ENCODE measurements around the gene NSMF. TPM values are rescaled to one million over a fixed set of nuclear protein-coding genes. Genes with fewer than 3 reads are reported as not detected.

NSMF gene
- polyA plus RNA-seq, 1 of the 3 experiments (the other 2 are of a cell fraction), result 58.8 TPM

- H3K4me3 ChIP-seq (ENCODE audit: low read depth in 2 of 2, low read length in 1 of 2), result no peak overlapping the region
- CTCF ChIA-PET, result interaction anchor here (0.7 to 5.7 kb wide), 2 partner anchors 9 to 34 kb away, joined by 3 to 53 read pairs; partner anchors contain the start of gene ENTPD8
Measured at GRCh38 chr9:137453643-137454081, 5.5 kb downstream of the NSMF start.

GRCh38 chr9:137452761-137453642, 6.1 kb downstream of the NSMF start:
- ChIA-PET CTCF (interaction anchor here (5.7 kb wide), 1 partner anchor 8 kb away, joined by 53 read pairs; the partner anchor contains the start of gene ENTPD8), POLR2A (interaction anchor here (1.3 kb wide), 1 partner anchor 30 kb away, joined by 3 read pairs; the partner anchor contains the start of genes EXD3 and NOXA1)
- Histone ChIP-seq H3K4me3 (ENCODE audit: low read depth in 2 of 2, low read length in 1 of 2) (no peak overlapping the region), H3K27me3 (ENCODE audit: insufficient read depth) (no peaks in the 10 kb centered on the region), H3K9me3 (no peaks in the 10 kb centered on the region), H3K9ac (no peak overlapping the region), H3K79me2 (ENCODE audit: insufficient read depth) (peaks cover 5% of the 10 kb centered on the region; the same call in 1 of the 2 replicates), H3K9me2 (no peaks in the 10 kb centered on the region), H2AFZ (ENCODE audit: low read depth) (no peak overlapping the region), H3F3A (replicated peaks; ENCODE audit: insufficient read depth) (no peaks in the 10 kb centered on the region), H4K20me1 (ENCODE audit: insufficient read depth) (peaks cover 15% of the 10 kb centered on the region), H3K36me3 (replicated peaks in 1 of 2; ENCODE audit: control insufficient read depth in 1 of 2, insufficient read depth in 2 of 2, low read length in 1 of 2) (peaks cover 3 to 45% of the 10 kb centered on the region in 2 experiments), H3K27ac (ENCODE audit: low read depth in 2 of 2, low read length in 1 of 2) (no peak overlapping the region; a peak in 1 of 4 replicates), H3K4me1 (ENCODE audit: control insufficient read depth in 1 of 2, insufficient read depth in 2 of 2, low read depth in 1 of 2, low read length in 1 of 2) (peaks cover 13 to 42% of the 10 kb centered on the region in 2 experiments), H3K4me2 (no peak overlapping the region)
- TF ChIP-seq CHD2 (IDR thresholded peaks at IDR 0.05; ENCODE audit: low read length, partially characterized antibody), result no peak
- no peak for TF ChIP-seq RCOR1 (IDR thresholded peaks at IDR 0.05; ENCODE audit: low read length)
- no peak for TF ChIP-seq NRF1 (IDR thresholded peaks at IDR 0.05; ENCODE audit: low read depth, low read length)
- TF ChIP-seq, protein P1, sequence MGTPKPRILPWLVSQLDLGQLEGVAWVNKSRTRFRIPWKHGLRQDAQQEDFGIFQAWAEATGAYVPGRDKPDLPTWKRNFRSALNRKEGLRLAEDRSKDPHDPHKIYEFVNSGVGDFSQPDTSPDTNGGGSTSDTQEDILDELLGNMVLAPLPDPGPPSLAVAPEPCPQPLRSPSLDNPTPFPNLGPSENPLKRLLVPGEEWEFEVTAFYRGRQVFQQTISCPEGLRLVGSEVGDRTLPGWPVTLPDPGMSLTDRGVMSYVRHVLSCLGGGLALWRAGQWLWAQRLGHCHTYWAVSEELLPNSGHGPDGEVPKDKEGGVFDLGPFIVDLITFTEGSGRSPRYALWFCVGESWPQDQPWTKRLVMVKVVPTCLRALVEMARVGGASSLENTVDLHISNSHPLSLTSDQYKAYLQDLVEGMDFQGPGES (IDR thresholded peaks at IDR 0.05; ENCODE audit: low read depth, low read length), result no peak
- no peak for TF ChIP-seq JUND (IDR thresholded peaks at IDR 0.05)
- no peak for TF ChIP-seq ELF1 (IDR thresholded peaks at IDR 0.05)
- TF ChIP-seq RAD21 (IDR thresholded peaks at IDR 0.05; ENCODE audit: low read length), result no peak
- no peak for TF ChIP-seq EZH2phosphoT487 (IDR thresholded peaks at IDR 0.05; ENCODE audit: borderline replicate concordance, low read depth)
- no peak for TF ChIP-seq RFX5 (IDR thresholded peaks at IDR 0.05; ENCODE audit: low read length)
- TF ChIP-seq MAX (IDR thresholded peaks at IDR 0.05; ENCODE audit: low read depth), result no peak
- no peak for TF ChIP-seq CTCF (IDR thresholded peaks at IDR 0.05)
- no peak for TF ChIP-seq SIN3A (IDR thresholded peaks at IDR 0.05; ENCODE audit: borderline replicate concordance, low read depth, low read length)
- TF ChIP-seq GATA2 (CRISPR knock-in tag; IDR thresholded peaks at IDR 0.05), result no peak
- TF ChIP-seq FOXJ3 (CRISPR knock-in tag; IDR thresholded peaks at IDR 0.05), result no peak
- TF ChIP-seq FOSL2 (IDR thresholded peaks at IDR 0.05; ENCODE audit: borderline replicate concordance, low read depth), result no peak
- TF ChIP-seq SMC3 (IDR thresholded peaks at IDR 0.05; ENCODE audit: low read depth, low read length), result no peak
- TF ChIP-seq, protein P2, sequence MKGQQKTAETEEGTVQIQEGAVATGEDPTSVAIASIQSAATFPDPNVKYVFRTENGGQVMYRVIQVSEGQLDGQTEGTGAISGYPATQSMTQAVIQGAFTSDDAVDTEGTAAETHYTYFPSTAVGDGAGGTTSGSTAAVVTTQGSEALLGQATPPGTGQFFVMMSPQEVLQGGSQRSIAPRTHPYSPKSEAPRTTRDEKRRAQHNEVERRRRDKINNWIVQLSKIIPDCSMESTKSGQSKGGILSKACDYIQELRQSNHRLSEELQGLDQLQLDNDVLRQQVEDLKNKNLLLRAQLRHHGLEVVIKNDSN (IDR thresholded peaks at IDR 0.05; ENCODE audit: borderline replicate concordance, low read depth), result no peak
- TF ChIP-seq TAF1 (IDR thresholded peaks at IDR 0.05; ENCODE audit: borderline replicate concordance, low read depth, low read length), result no peak
- 89% methylated on average over 11 of the region's 43 CpGs for WGBS (ENCODE audit: low lambda C conversion rate)
- no peak for DNase-seq

More at GRCh38 chr9:137453643-137454081, 5.5 kb downstream of the NSMF start:
- H3F3A ChIP-seq (replicated peaks; ENCODE audit: insufficient read depth), result no peaks in the 10 kb centered on the region
- POLR2A ChIA-PET, result interaction anchor here (1.3 kb wide), 1 partner anchor 31 kb away, joined by 3 read pairs; the partner anchor contains the start of genes EXD3 and NOXA1
- no peak overlapping the region; a peak in 1 of 4 replicates for H3K27ac ChIP-seq (ENCODE audit: low read depth in 2 of 2, low read length in 1 of 2)
- peaks cover 16% of the 10 kb centered on the region for H4K20me1 ChIP-seq (ENCODE audit: insufficient read depth)
- peaks cover 3 to 45% of the 10 kb centered on the region in 2 experiments for H3K36me3 ChIP-seq (replicated peaks in 1 of 2; ENCODE audit: control insufficient read depth in 1 of 2, insufficient read depth in 2 of 2, low read length in 1 of 2)
- peaks cover 14 to 46% of the 10 kb centered on the region in 2 experiments for H3K4me1 ChIP-seq (ENCODE audit: control insufficient read depth in 1 of 2, insufficient read depth in 2 of 2, low read depth in 1 of 2, low read length in 1 of 2)
- no peaks in the 10 kb centered on the region for H3K27me3 ChIP-seq (ENCODE audit: insufficient read depth)
- H3K9ac ChIP-seq, result no peak overlapping the region
- peak; percentile 93 for DNase-seq
- no peaks in the 10 kb centered on the region for H3K9me3 ChIP-seq
- peaks cover 10% of the 10 kb centered on the region; the same call in 1 of the 2 replicates for H3K79me2 ChIP-seq (ENCODE audit: insufficient read depth)
- WGBS (ENCODE audit: low lambda C conversion rate), result 78% methylated on average over 23 of the region's 25 CpGs
- no peak for TF ChIP-seq MXI1 (IDR thresholded peaks at IDR 0.05; ENCODE audit: low read depth, low read length)
- TF ChIP-seq EZH2phosphoT487 (IDR thresholded peaks at IDR 0.05; ENCODE audit: borderline replicate concordance, low read depth), result no peak
- no peak for TF ChIP-seq TCF12 (IDR thresholded peaks at IDR 0.05)
- H3K4me2 ChIP-seq, result no peak overlapping the region
- no peak overlapping the region for H2AFZ ChIP-seq (ENCODE audit: low read depth)
- H3K9me2 ChIP-seq, result no peaks in the 10 kb centered on the region
